Hepatocyte (in vitro differentiated cells): ENCODE results near the gene TTLL7.

Experiments
- CTCF ChIP-seq: fragments of 200-600 bp; sonication (generic); IDR thresholded peaks from 2 replicates; pipeline ENCODE4 v1.5.1; 2016; ENCODE audit warnings: antibody characterized with exemption, mild to moderate bottlenecking; ENCODE audit not compliant: poor library complexity
- EZH2phosphoT487 ChIP-seq: fragments of 200-600 bp; sonication (generic); IDR thresholded peaks from one replicate; pipeline ENCODE4 v1.6.1; 2018; ENCODE audit warnings: antibody characterized with exemption, mild to moderate bottlenecking, low read depth, moderate library complexity; ENCODE audit not compliant: unreplicated experiment, severe bottlenecking

GRCh38 chr1:83978056-83978455 lies 20.9 kb downstream of the TTLL7 start:
- TF ChIP-seq CTCF (no peak), EZH2phosphoT487 (no peak)
